ENCODE data around the gene PXMP2. TPM values are rescaled to one million over a fixed set of nuclear protein-coding genes. Genes with fewer than 3 reads are reported as not detected.

PXMP2 gene
- total RNA-seq, 1 experiment from 2014 or later = 17.8 TPM

DNA sequence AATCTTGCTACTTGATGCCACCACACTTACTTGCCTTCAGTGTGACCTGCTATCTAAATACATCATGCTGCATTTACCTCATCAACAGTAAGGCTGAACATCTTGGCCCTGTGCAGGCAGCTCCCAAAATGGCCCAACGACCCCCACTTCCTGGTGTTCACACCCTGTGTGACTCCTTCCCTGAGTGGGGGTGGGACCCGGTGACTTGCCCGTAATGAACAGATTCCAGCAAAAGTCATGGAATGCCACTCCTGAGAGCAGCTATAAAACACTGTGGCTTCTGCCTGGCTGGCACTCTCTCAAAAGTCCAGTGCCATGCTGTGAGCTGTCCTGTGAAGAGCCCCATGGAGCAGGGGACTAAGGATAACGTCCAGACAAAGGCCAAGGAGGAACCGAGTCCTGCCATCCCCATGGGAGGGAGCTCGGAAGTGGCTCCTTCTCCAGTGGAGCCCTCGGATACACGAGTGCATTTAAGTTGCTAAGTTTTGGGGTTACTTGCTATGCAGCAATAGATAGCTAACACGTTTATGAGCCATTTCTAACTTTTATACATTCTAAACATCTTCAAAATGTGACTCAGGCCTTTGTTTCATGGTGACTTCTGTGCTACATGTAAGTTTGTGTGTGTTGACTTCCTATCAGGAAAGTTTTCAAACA is 35.8 kb upstream of the PXMP2 start:
- no peak overlapping the region for H2BK15ac ChIP-seq (ENCODE audit: low read depth, low read length)
- no peak overlapping the region for H3K14ac ChIP-seq (ENCODE audit: insufficient read depth, low read length)
- no peak overlapping the region for H2BK120ac ChIP-seq (ENCODE audit: low read depth, low read length, poor library complexity, severe bottlenecking)
- Mint-ChIP-seq H3K36me3 (ENCODE audit: insufficient read depth in 1 of 3, low read depth in 3 of 3) (peaks cover 23 to 91% (median 76%) of the 10 kb centered on the region in 3 experiments), H3K27me3 (ENCODE audit: low read depth) (no peaks in the 10 kb centered on the region), H3K27ac (no peak overlapping the region; a peak in 2 of 7 replicates), H3K9me3 (no peaks in the 10 kb centered on the region), H3K4me3 (no peak overlapping the region; a peak in 1 of 5 replicates), H3K4me1 (no peaks in the 10 kb centered on the region)
- TF ChIP-seq, protein P1, sequence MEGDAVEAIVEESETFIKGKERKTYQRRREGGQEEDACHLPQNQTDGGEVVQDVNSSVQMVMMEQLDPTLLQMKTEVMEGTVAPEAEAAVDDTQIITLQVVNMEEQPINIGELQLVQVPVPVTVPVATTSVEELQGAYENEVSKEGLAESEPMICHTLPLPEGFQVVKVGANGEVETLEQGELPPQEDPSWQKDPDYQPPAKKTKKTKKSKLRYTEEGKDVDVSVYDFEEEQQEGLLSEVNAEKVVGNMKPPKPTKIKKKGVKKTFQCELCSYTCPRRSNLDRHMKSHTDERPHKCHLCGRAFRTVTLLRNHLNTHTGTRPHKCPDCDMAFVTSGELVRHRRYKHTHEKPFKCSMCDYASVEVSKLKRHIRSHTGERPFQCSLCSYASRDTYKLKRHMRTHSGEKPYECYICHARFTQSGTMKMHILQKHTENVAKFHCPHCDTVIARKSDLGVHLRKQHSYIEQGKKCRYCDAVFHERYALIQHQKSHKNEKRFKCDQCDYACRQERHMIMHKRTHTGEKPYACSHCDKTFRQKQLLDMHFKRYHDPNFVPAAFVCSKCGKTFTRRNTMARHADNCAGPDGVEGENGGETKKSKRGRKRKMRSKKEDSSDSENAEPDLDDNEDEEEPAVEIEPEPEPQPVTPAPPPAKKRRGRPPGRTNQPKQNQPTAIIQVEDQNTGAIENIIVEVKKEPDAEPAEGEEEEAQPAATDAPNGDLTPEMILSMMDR (conservative IDR thresholded peaks at IDR 0.05) = no peak
- no peak overlapping the region for H3T11ph ChIP-seq (ENCODE audit: low read length)
- H3K79me1 ChIP-seq (ENCODE audit: insufficient read depth, low read depth, low read length, poor library complexity, severe bottlenecking) = no peaks in the 10 kb centered on the region
- no peak overlapping the region for H3K4ac ChIP-seq (ENCODE audit: low read depth, low read length)
- H3K23me2 ChIP-seq (ENCODE audit: insufficient read length, low read depth, low read length, poor library complexity, severe bottlenecking) = no peaks in the 10 kb centered on the region
- no peaks in the 10 kb centered on the region; the same call in 1 of the 2 replicates for H3K79me2 ChIP-seq (ENCODE audit: insufficient read depth, low read length)
- DNase-seq = no peak
- no peak overlapping the region for H2AFZ ChIP-seq (ENCODE audit: low read length)
- H4K8ac ChIP-seq (replicated peaks; ENCODE audit: insufficient read length, low read depth, low read length) = no peak overlapping the region
- H3K23ac ChIP-seq (ENCODE audit: insufficient read length, low read depth, low read length) = no peak overlapping the region
- no peaks in the 10 kb centered on the region for H3K4me1 ChIP-seq (ENCODE audit: insufficient read depth, low read length)
- no peak overlapping the region for H3K18ac ChIP-seq (ENCODE audit: insufficient read length, low read depth, low read length)
- H4K20me1 ChIP-seq (ENCODE audit: control insufficient read depth, insufficient read depth, insufficient read length) = no peaks in the 10 kb centered on the region
- no peak overlapping the region for H3K56ac ChIP-seq (ENCODE audit: insufficient read length, low read depth, low read length)
- H3K9me3 ChIP-seq (ENCODE audit: control insufficient read depth, low read depth, low read length) = no peaks in the 10 kb centered on the region
- no peak overlapping the region for H2BK12ac ChIP-seq (ENCODE audit: insufficient read length, low read depth, low read length)
- H2BK5ac ChIP-seq (ENCODE audit: insufficient read length, low read length) = no peak overlapping the region
- no peak overlapping the region for H2BK20ac ChIP-seq (ENCODE audit: low read depth, low read length, poor library complexity, severe bottlenecking)
- H3K27me3 ChIP-seq (ENCODE audit: insufficient read depth, low read length) = no peaks in the 10 kb centered on the region
- no peak overlapping the region for H3K4me2 ChIP-seq (ENCODE audit: insufficient read depth, insufficient read length, low read length)
- H3K9ac ChIP-seq (ENCODE audit: extremely low read depth, insufficient read length, low read length) = no peak overlapping the region
- no peak overlapping the region for H2AK5ac ChIP-seq (ENCODE audit: insufficient read length, low read length)
- no peak overlapping the region for H3K27ac ChIP-seq (ENCODE audit: insufficient read length, low read depth, low read length)
- H4K5ac ChIP-seq (ENCODE audit: insufficient read length, low read depth, low read length) = no peak overlapping the region
- H4K91ac ChIP-seq (ENCODE audit: insufficient read length, low read depth, low read length) = no peak overlapping the region
- no CpG with 5 or more reads among the region's 9 CpGs for WGBS (ENCODE audit: extremely low coverage, insufficient read length, low lambda C conversion rate)

Data from H9 (cell line).